Activated CD4-positive, alpha-beta T cell treated with anti-CD3 and anti-CD28 coated beads for 48 hours (primary cell): ENCODE measurements around the gene CHST7.
"Not testable (repeated sequence)": the region's sequence is repeated elsewhere in the genome, so short reads cannot be mapped to it uniquely, and the experiment has no call there.

Experiments
- DNase-seq: peaks from one replicate; pipeline ENCODE4 v3.0.0-alpha.2; 2020

The CHST7 gene, protein sequence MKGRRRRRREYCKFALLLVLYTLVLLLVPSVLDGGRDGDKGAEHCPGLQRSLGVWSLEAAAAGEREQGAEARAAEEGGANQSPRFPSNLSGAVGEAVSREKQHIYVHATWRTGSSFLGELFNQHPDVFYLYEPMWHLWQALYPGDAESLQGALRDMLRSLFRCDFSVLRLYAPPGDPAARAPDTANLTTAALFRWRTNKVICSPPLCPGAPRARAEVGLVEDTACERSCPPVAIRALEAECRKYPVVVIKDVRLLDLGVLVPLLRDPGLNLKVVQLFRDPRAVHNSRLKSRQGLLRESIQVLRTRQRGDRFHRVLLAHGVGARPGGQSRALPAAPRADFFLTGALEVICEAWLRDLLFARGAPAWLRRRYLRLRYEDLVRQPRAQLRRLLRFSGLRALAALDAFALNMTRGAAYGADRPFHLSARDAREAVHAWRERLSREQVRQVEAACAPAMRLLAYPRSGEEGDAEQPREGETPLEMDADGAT

DNA sequence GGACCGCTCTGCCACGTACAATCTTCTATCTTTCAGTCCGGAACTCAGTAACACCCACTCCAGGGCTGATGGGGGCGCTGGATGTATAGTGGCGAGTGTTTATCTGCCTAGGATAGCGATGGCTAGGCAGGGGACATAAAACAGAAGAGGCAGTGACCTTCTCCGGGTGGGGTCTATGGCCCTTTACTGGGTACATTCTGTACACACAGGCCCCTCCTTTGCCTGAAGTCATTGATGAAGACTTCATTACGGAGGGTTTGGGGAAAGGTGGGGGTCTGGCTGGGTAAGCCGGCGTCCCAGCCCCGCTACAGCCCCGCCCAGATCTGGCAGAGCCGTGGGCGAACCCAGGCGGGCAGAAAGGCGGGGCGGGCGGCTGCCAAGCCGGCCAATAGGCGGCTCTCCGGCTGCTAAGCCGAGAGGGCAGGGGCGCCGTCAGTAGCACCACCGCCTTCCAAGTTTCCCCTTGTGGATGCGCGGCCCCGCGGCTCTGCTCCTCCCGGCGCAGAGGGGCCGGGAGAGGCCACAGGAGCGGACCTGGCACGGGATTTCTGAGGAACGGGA is at the start of gene CHST7:
Gene CHST7 (plus strand): TSS at position 435 of the 561 bp plus-strand sequence. CDS start 167 bp downstream, outside the sequence.
- DNase-seq: peak; percentile 70

DNA sequence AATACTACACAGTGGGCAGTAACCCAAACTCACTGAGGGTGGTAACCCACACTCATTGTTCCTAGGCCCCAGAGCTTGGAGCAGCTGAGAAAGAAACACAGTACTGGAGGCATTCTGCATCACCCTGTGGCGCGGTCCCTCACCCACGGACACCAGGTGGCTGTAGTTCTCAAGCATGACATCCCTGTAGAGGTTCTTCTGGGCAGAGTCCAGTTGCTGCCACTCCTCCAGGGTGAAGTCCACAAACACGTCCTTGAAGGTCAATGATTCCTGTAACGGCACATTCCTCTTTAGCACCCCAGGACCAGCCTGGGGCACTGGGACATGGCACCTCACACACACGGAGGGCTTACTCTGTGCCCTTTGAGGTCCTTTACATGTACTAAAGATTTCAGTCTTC is 44.9 kb upstream of the CHST7 start:
- not testable (repeated sequence) for DNase-seq

DNA sequence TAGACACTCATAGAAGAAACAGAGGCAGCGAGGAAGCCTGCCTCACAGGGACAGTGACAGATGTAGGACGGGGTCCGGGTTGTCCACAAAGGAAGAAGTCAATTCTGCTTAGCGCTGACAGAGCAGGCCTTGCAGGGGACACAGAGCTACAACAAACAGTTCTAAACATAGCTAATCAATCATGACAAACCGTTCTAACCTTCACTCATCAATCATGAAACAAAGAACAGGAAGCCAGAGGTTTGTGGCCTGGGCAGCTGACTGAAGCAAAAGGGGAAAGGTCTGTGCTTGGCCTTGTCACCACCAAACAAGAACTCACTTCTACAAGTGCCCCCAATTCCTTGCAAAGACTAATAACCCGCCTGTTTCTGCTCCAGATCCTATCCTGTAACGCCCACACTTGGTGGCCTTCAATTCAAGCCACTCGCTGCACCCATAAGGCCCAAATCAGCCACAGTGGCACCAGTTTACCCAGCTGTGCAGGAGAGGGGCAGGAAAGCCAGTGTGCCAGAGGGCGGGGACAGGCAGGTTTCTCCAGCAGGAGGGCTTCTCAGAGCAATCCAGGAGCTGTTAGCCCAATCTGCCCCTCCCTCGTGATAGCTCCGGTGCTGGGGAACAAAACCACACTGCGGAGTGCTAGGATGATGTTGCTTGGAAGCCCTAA is 43.7 kb upstream of the CHST7 start:
- DNase-seq: not testable (repeated sequence)

DNA sequence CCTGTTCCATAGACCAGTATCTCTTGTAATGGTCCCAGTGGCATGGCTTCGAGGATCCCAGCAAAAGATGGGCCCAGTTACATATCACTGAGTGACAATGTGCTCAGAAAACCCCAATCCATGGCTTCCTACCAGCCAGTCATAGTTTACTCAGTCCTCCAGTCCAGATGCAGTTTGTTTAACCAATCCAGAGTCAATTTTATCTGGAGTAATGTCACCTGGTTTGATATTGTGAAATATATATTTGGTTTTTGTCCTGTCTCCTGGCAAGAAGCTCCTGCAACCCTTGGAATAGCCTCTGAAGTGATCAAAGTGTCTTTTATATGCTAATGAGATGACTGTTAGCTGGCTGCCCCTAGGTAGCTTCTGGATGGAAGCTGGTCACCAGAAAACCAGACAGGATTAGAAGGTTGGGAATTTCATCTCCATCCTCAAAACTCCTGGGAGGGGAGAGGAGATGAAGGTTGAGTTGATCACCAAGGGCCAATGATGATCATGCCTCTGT is 43.1 kb upstream of the CHST7 start:
- not testable (repeated sequence) for DNase-seq

DNA sequence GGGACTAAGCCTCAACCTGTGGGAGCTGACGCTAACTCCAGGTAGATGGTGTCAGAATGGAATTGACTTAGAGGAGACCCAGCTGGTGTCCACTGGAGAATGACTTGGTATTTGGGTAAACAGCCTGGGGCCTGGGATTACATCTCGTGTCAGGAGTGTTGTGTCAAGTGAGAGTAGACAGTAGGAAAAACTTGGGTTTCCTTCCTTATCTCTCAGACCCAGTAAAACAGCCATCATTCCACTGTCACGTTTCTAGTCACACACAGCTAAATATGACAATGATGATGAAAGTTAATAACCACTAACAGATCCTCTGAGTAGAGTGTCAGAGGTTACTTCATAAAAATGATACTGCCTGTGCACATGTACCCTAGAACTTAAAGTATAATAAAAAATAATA is 42.1 kb upstream of the CHST7 start:
- no peak for DNase-seq

DNA sequence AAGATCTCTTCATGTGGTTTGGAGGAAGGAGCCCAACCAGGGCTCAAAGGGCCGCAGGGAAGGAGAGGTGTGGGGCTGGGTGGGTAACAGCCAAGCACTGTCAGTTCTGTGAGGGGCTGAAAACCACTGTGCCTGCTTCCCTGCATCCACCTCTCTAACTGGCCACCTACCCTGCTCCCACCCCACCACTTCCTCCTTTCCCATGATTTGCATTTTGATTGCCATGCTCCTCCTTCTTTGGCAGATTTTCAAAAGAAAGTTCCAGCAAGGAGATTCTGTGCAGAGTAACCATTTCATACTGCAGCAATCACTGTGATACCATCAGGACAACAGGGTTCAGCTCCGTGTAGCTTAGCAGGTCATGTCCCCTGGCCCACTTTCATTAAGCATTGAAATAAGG is 30.1 kb upstream of the CHST7 start:
- no peak for DNase-seq

DNA sequence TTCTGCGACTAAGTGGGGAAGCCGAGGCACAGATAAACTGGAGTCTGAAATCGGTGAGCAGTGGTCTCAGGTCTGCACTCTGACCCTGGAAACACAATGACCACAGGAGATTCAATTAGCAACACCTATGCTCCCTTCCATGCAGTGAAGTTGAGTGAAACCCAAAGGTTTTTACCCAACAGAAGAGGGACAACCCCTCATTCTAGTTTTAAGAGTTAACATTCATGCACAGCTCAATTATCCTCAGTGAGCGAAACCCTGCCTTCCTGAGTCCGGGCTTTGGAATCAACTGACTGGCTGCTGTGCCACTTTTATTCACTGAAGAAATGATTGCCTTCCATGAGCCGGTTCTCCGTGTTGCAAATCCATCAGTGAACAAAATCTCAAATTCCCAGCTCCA is 29.0 kb upstream of the CHST7 start:
- DNase-seq: not testable (repeated sequence)

DNA sequence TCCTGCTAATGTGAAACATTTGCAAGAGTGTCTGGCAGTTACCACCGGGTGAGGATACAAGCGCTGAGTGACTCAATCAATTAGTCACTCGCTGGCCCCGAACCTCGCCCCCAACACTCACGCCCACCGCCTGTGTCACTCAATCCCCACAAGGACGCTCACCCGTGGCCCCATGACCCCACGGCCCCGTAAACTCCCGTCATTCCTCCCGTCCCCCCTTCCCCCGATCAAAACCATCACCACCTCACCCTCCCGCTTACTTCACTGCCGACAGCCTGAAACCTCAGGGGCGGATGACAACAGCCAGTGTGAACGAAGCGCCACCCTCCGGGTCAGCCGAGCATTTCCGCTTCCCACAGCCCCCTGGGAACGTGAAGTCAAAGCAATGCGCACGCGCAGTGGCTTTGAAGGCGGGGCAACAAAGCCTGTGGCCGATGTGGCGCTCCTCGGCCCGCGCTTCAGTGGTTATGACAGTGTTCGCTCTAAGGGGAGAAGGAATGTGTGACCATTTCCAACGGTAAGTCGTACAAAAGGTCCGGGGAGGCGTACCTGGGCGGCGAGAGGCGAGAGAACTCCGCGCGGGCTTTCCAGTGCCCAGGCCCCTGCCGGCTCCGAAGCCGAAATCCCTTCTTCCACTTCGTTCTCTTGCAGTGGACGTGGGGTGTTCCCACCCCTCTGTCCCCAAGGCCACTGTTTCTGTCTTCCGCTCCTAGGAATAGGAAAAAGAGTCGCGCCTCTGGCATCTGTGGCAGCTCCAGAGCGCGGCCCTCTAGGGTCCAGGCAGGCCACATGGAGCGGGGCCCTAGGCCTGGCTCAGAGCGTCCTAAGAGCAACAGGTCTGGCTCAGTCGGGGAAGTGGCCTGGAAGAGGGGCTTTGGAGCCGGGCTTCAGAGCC is 28.2 kb upstream of the CHST7 start, which contains the start of gene ZNF674:
Gene ZNF674 (minus strand): TSS at position 311 of the 895 bp plus-strand sequence. CDS start 3,334 bp downstream, outside the sequence.
- DNase-seq: peak; percentile 95

DNA sequence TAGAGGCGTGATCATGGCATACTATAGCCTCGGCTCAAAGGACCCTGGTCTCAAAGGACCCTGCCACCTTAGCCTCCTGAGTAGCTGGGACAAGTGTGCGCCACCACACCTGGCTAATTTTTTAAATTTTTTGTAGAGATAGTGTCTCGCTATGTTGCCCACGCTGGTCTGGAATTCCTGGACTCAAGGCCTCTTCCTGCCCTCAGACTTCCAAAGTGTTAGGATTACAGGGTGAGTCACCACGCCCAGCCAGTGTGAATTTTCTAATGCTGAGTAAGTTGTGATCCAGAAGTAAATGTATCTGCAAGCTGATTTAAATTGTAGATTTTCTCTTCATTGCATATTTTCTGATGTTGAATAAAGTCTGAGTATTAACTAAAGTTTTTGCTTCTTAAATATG is 25.7 kb upstream of the CHST7 start:
- no peak for DNase-seq

DNA sequence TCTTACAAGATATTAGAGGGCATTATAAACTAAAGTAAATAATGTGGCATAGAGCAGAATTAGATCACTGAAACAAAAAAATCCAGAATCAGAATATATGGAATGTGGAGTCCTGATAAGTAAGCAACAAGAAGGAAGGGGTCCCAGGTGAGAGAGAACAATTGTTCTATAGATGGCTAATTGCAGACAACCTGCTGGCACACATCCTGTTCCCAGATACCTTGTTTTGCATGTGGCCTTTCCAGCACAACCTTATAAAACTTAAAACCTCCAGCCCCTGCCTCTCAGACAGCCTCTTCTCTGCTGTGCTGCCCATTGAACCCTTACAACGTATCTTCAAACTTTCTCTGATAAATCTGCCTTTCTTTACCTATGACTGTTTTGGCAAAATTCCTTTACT is 23.7 kb upstream of the CHST7 start:
- no peak for DNase-seq

DNA sequence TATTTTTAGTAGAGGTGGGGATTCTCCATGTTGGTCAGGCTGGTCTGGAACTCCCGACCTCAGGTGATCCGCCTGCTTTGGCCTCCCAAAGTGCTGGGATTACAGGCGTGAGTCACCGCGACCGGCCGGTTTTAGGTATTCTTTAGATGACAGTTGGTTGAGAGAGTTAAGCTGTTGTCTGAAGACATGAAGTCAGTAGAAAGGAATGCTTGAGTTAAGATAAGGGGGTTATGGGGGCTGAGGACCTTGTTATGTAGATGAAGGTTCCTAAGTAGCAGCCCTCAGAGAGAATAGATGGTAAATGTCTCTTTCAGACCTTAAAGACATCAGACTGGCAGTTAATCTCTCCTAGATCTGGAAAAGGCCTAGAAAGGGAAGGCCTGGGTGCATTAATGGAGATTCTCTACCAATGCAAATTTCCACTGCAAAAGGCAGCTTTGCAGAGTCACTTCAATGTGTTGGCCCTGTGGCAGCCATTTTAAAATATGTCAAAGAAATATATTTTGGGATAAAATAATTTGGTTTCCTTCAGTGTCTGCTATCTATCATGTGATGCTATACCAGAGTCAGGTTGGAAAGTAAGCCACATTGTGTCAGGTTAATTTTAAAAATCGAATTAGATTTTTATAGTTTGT is 22.0 kb upstream of the CHST7 start:
- DNase-seq: no peak

DNA sequence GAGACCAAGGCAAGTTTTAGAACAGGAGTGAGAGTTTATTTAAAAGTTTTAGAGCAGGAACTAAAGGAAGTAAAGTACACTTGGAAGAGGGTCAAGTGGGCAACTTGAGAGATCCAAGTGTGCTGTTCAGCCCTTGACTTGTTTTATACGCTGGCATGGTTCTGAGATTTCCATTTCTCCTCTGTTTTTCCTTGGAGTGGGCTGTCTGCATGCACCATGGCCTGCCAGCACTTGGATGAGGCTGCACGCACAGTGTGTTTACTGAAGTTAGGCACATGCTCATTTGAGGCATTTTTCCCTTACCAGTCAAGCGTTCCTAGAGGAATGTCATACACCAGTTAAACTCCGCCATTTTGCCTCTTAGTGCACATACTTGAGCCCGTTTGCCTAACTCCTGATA is 19.6 kb upstream of the CHST7 start:
- no peak for DNase-seq

DNA sequence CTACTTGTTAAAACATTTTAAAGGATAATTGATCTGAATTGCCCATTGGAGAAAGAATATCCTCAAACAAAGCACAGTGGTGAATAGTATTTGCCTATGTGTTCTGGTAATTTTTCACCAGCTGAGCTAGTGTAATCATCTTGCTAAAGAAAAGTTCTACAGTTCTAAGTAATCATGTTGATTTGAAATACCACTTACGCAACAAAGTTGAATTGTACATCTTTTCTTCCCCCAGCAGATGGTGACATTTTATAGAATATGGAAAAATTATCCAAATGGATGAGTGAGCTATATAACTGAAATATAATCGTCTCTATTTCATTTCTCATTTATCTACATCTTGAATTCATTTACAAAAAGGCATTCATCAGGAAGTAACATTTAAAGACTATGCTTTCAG is 18.6 kb upstream of the CHST7 start:
- no peak for DNase-seq

DNA sequence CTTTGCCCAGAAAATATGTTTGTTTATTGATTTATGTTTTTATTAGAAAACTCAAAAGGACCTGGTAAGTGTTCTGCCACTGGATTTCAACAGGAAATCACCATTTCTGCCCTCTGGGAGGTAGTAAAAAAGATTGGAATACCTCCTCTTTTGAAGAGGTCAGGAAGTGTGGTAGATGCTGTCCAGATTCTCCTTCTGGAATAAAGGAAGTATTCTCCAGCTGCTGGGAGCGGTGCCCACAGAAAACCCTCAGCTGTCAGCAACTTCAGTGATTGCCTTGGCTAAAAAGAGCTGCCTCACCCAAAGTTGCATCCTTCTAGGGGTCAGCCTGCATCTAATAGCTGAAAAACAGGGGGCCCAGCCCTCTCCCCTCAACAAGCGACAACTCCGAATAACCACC is 14.5 kb upstream of the CHST7 start:
- no peak for DNase-seq

DNA sequence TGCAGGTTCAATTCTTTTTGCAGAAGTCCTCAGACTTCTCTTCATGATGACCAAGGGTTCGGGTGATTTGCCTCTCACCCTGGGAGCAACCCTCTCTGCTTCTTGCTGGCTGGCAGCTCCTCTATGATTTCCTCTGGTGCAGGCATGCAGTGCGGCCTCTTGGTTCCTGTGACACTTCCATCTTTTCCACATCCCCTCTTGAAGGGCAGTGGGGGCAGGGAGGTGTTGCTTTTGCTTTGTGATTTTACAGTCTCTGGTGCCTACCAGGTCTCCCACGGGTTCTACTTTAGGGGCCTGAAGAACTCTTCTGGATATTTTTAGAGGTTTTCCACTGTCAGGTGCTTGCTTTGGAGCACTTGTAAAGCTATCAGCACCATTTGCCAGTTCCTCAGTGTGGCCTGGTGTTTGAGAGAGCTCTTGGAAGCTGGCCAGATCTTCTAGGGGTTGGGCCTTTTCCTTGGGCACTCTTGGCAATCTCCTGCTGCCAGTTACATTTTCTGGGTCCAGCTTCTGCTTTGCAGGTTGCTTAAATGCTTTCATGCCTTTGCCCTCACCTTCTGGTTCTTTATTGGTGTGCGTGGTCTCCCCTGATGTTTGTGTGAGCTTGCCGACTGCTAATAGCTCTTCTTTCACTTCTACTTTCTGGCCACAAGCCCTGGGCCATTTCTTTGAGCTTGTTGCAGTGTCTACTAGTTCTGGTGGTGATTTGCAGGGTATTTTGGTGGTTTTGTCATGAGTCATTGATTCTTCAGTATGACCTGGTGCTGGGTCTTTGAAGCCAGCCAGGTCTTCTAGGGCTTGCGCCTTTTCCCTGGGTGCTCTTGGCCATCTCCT is 11.5 kb upstream of the CHST7 start:
- peak; percentile 23 for DNase-seq

DNA sequence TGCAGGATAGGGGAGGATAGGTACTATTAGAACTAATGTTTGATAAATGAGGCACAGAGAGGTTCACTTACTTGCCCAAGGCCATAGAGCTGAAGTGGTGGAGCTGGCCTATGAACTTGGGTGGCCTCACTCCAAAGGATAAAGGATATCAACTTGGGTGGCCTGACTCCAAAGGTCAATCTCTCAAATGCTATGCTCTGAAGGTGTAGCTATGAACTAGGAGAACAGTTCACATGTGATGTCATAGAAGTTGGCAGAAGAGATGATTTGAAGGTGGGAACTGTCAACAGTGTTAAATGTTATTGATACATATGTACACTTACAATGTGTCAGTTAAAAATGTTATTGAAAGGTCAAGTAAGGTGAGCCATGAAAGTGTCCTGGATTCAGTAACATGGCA is 6.2 kb upstream of the CHST7 start:
- no peak for DNase-seq

DNA sequence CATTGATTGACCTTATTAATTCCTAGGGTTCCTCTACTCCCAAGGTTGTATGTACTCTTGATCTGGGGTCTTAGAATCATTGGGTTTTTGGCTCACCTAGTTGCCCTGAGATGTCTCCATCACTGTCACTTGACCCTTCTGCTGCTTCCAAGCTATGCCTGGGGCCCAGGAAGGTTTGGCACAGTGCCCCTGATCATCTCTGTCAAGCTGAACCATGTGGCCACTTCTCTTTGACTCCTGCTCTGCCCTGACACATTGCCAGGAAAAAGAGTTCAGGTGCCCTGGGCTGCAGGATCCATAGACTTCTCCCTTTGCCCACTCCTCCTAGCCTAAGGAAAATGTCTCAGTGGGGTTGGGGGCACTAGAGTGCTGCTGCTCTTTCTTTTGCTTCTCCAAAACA is 3.9 kb upstream of the CHST7 start:
- DNase-seq: no peak

DNA sequence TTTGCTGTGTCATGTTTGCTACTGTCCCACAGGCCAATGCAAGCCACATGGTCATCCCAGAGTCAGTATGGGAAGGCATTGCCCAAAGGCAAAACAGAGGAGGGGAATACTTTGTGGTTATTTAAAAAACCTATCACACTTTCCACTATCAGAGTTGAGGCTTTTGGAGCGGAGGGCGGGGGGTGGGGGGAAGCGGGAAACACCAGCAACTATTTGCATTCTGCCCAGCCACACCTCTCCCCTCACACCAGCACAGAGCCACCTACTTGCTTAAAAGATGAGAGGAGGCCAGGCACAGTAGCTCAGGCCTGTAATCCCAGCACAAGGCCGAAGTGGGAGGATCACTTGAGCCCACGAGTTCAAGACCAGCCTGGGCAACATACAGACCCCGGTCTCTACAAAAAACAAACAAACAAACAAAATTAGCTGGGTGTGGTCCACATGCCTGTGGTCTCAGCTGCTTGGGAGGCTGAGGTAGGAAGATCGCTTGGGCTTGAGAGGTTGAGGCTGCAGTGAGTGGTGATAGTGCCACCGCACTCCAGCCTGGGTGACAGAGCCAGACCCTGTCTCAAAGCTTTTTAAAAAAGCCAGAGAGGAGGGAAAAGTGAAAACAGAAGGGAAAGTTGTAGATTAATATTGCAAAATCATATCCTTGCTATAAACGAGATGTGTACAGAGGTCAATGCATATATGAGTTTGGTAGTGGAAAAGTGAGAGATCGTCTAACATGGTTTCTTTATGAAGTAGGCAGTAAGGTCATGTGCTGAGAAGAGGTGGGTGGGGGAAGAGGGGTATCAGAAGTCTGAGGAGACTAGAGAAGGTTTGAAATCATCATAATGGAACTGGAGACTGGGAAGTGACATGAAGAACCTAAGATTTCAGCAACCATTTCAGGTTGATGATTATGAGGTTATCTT is 1.9 kb upstream of the CHST7 start:
- peak; percentile 9 for DNase-seq

DNA sequence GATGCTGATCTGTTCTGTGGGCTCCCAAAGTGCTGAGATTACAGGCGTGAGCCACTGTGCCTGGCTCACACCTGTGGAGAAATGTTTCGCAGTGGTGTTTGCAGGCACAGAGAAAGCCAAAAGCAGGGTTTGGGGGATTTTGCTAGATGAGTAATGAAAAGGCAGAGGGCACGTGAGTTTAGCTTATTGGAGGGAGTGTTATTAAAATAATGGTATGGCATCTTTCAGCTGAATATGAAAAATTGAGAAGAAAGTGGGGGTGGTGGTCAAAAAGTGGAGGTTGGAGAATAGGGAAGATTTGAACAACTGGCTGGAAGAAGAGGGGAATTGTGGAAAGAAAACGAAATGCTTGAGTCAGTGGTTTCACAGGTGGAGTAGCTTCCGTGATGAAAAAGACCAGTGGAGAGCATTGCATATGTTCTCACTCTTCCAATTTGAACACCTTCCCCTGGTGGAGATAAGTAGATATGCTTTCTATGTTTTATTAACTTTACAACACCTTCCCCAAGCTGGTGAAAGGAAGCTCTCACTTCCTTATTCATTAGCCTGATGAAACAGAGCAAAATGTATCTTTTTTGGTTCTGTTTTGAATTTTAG is 1.1 kb upstream of the CHST7 start:
- peak; percentile 60 for DNase-seq
